Fibroblast of villous mesenchyme (primary cell): ENCODE results near the gene KLRK1. TPM values are rescaled to one million over a fixed set of nuclear protein-coding genes. Genes with fewer than 3 reads are reported as not detected.

Experiments
- DNase-seq: peaks from one replicate; pipeline ENCODE4 v3.0.0-alpha.2; 2010; ENCODE audit warnings: low read depth
- H3K4me3 ChIP-seq: 2 replicates; pipeline ENCODE4 v1.5.1; 2011; ENCODE audit warnings: low read depth, mild to moderate bottlenecking, low read length
- total RNA-seq: library from RNA; depleted of rRNA; stranded (reverse); fragments of >200 nt; gene quantifications from 2 replicates; pipeline ENCODE4 v1.2.3, GENCODE V29; 2012
- TF ChIP-seq, protein P1 (sequence below): IDR thresholded peaks from 2 replicates; pipeline ENCODE4 v1.5.1; 2012; ENCODE audit warnings: low read depth, mild to moderate bottlenecking, low read length; ENCODE audit not compliant: insufficient read depth

The KLRK1 gene
- total RNA-seq, 1 donor: not detected

- DNase-seq: peak; percentile 45
- TF ChIP-seq, protein P1, sequence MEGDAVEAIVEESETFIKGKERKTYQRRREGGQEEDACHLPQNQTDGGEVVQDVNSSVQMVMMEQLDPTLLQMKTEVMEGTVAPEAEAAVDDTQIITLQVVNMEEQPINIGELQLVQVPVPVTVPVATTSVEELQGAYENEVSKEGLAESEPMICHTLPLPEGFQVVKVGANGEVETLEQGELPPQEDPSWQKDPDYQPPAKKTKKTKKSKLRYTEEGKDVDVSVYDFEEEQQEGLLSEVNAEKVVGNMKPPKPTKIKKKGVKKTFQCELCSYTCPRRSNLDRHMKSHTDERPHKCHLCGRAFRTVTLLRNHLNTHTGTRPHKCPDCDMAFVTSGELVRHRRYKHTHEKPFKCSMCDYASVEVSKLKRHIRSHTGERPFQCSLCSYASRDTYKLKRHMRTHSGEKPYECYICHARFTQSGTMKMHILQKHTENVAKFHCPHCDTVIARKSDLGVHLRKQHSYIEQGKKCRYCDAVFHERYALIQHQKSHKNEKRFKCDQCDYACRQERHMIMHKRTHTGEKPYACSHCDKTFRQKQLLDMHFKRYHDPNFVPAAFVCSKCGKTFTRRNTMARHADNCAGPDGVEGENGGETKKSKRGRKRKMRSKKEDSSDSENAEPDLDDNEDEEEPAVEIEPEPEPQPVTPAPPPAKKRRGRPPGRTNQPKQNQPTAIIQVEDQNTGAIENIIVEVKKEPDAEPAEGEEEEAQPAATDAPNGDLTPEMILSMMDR: peak; percentile 34
- H3K4me3 ChIP-seq: no peak overlapping the region
Observed at GRCh38 chr12:10366875-10367274, 23.0 kb downstream of the KLRK1 start.

- TF ChIP-seq, protein P1: peak; percentile 32
- H3K4me3 ChIP-seq: peak overlapping the region; percentile 71
- DNase-seq: peak; percentile 22
Observed at GRCh38 chr12:10365696-10366405, 24.0 kb downstream of the KLRK1 start.

DNA sequence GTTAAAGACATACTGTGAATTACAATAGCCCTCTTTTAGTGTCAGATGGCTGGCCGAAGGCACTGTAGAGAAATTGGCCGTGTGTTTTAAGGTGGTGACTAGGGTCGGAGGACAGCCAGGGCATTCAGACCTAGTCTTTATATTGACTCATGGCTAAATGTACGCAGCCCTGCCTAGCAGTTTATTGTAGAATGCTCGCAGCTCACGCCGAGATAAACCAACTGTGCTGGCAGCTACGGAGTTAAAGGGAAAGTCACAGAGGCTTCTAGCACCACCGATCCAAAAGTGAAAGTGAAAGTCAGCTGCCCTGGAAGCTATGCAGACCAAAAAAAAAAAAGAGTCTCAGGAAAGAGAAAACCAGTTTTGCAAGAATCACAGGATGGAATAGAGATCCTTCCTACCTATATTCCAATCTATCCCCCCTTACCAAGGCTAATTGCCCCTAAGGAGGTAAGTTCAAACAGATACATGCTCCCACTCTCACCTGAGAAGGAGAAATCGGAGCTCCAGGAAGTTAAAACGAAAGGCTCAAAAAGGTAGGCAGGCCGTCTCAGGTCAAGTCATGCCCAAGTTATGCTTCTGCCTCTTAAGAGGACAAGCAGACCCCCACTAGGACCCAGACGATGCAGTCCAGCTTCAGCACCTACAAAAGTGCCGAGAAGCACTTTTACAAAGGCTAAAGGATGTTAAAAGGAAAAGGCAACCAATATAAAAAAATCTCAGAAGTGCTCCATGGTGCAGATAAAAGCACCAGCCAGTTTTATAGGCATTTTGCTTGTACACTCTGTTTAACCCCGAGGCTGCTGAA lies 24.8 kb downstream of the KLRK1 start:
- peak overlapping the region; percentile 71 for H3K4me3 ChIP-seq
- TF ChIP-seq, protein P1: no peak
- DNase-seq: peak; percentile 93

GRCh38 chr12:10363914-10364814 lies 25.7 kb downstream of the KLRK1 start:
- TF ChIP-seq, protein P1: no peak
- peak overlapping the region; percentile 71 for H3K4me3 ChIP-seq
- DNase-seq: peak; percentile 69

GRCh38 chr12:10363658-10363913 lies 26.3 kb downstream of the KLRK1 start:
- TF ChIP-seq, protein P1: no peak
- DNase-seq: no peak
- peak overlapping the region; percentile 71 for H3K4me3 ChIP-seq

DNA sequence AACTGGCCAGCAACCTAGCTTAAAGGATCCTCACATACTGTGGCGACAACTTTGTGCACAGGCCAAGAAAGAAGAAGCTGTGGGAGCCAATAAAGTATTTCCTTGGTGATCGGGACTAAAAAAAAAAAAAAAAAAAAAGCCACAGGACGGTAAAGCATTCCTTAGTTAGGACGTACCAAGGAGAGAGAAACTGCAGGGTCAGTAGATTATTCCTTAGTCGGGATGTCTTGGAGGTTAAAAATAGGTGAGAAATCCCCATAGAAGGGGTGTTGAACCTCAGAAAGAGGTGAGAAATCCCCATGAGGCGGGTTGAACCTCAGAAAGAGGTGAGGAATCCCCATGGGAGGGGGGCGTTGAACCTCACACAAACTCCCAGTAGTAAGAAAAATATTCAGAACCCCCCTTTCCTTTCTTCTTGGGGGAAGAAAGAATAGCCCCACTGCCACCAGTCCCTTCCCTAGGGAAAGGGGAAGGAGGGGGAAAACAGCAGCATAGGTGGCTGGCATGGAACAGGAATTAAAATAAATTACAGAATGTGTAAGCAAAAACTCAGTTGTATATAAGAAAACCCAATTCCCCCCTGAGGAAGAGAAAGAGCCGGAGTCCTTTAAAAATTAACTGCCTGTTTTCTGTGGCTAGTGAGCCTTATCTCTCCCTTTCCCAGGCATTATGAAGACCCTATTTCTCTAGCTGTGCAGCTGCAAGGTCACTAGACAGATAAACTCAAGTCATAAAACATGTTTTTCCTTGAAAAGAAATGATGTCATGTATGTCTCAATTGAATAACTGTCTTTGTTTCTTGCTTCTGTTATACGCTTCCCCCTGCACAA lies 26.8 kb downstream of the KLRK1 start:
- H3K4me3 ChIP-seq: peak overlapping the region; percentile 71
- TF ChIP-seq, protein P1: no peak
- peak; percentile 79 for DNase-seq
